ENCODE results near the gene RNF126.

Gene RNF126

GRCh38 chr19:610801-611480 lies 52.1 kb downstream of the RNF126 start:
- TF ChIP-seq NFIC (IDR thresholded peaks at IDR 0.05) (peak; percentile 85), CEBPB (IDR thresholded peaks at IDR 0.05) (no peak), RAD21 (IDR thresholded peaks at IDR 0.05; ENCODE audit: low read depth) (peak; percentile 12; the same call in 1 of the 2 replicates), EP300 (IDR thresholded peaks at IDR 0.05; ENCODE audit: borderline replicate concordance) (peak; percentile 92), TEAD4 (IDR thresholded peaks at IDR 0.05) (peak; percentile 44; the same call in 1 of the 2 replicates), YY1 (IDR thresholded peaks at IDR 0.05; ENCODE audit: low read depth) (no peak), CREB1 (IDR thresholded peaks at IDR 0.05; ENCODE audit: low read depth) (no peak), FOXM1 (IDR thresholded peaks at IDR 0.05; ENCODE audit: borderline replicate concordance, low read depth) (peak; percentile 77), ZBTB7A (IDR thresholded peaks at IDR 0.05; ENCODE audit: low read depth) (no peak; the same call in 1 of the 2 replicates), TCF12 (IDR thresholded peaks at IDR 0.05; ENCODE audit: low read depth) (peak; percentile 92), REST (IDR thresholded peaks at IDR 0.05; ENCODE audit: low read depth) (no peak), EGR1 (IDR thresholded peaks at IDR 0.05) (peak; percentile 81)

GRCh38 chr19:610071-610800 lies 52.8 kb downstream of the RNF126 start:
- TF ChIP-seq EGR1 (IDR thresholded peaks at IDR 0.05) (no peak), ZBTB7A (IDR thresholded peaks at IDR 0.05; ENCODE audit: low read depth) (peak; percentile 31; the same call in 1 of the 2 replicates), MAX (IDR thresholded peaks at IDR 0.05) (peak; percentile 50; the same call in 1 of the 2 replicates)

GRCh38 chr19:609004-609346 lies 54.0 kb downstream of the RNF126 start:
- TF ChIP-seq RAD21 (IDR thresholded peaks at IDR 0.05; ENCODE audit: low read depth) (peak; percentile 20; the same call in 1 of the 2 replicates), EGR1 (IDR thresholded peaks at IDR 0.05) (peak; percentile 77), ZBTB7A (IDR thresholded peaks at IDR 0.05; ENCODE audit: low read depth) (peak; percentile 89), CEBPB (IDR thresholded peaks at IDR 0.05) (peak; percentile 9; the same call in 1 of the 2 replicates), TEAD4 (IDR thresholded peaks at IDR 0.05) (peak; percentile 71), EP300 (IDR thresholded peaks at IDR 0.05; ENCODE audit: borderline replicate concordance) (peak; percentile 96), NFIC (IDR thresholded peaks at IDR 0.05) (peak; percentile 100), REST (IDR thresholded peaks at IDR 0.05; ENCODE audit: low read depth) (no peak), YY1 (IDR thresholded peaks at IDR 0.05; ENCODE audit: low read depth) (peak; percentile 20; the same call in 1 of the 2 replicates), USF1 (IDR thresholded peaks at IDR 0.05) (peak; percentile 72), TAF1 (IDR thresholded peaks at IDR 0.05; ENCODE audit: low read depth) (peak; percentile 53; the same call in 1 of the 2 replicates), MAX (IDR thresholded peaks at IDR 0.05) (peak; percentile 83), TCF12 (IDR thresholded peaks at IDR 0.05; ENCODE audit: low read depth) (peak; percentile 96), FOXM1 (IDR thresholded peaks at IDR 0.05; ENCODE audit: borderline replicate concordance, low read depth) (peak; percentile 83), CREB1 (IDR thresholded peaks at IDR 0.05; ENCODE audit: low read depth) (no peak)

- TF ChIP-seq CREB1 (IDR thresholded peaks at IDR 0.05; ENCODE audit: low read depth) (no peak), TAF1 (IDR thresholded peaks at IDR 0.05; ENCODE audit: low read depth) (no peak), TEAD4 (IDR thresholded peaks at IDR 0.05) (no peak), MAX (IDR thresholded peaks at IDR 0.05) (no peak), CEBPB (IDR thresholded peaks at IDR 0.05) (no peak), ZBTB7A (IDR thresholded peaks at IDR 0.05; ENCODE audit: low read depth) (no peak), REST (IDR thresholded peaks at IDR 0.05; ENCODE audit: low read depth) (no peak), TCF12 (IDR thresholded peaks at IDR 0.05; ENCODE audit: low read depth) (no peak), EP300 (IDR thresholded peaks at IDR 0.05; ENCODE audit: borderline replicate concordance) (no peak), NFIC (IDR thresholded peaks at IDR 0.05) (no peak), USF1 (IDR thresholded peaks at IDR 0.05) (no peak), EGR1 (IDR thresholded peaks at IDR 0.05) (no peak), YY1 (IDR thresholded peaks at IDR 0.05; ENCODE audit: low read depth) (no peak), FOXM1 (IDR thresholded peaks at IDR 0.05; ENCODE audit: borderline replicate concordance, low read depth) (no peak), RAD21 (IDR thresholded peaks at IDR 0.05; ENCODE audit: low read depth) (no peak)
Observed at GRCh38 chr19:608155-609003, 54.6 kb downstream of the RNF126 start.

Measured in Ishikawa (cell line).